PC-9 (cell line): Measurements from ENCODE around the gene TCL1B. TPM values are rescaled to one million over a fixed set of nuclear protein-coding genes. Genes with fewer than 3 reads are reported as not detected.

ENCODE experiments used
- BruUV-seq: library from RNA; stranded (reverse); fragments of 400-500 nt; replicated peaks from 2 replicates; lab custom pipeline; 2021; lab: Mats Ljungman, UMichigan
- CTCF ChIA-PET: fragments of 300-600 bp; sonication (Branson Sonifier 250); formaldehyde crosslinking; loops from one replicate; lab custom pipeline; 2022; ENCODE audit warnings: antibody characterized with exemption; lab: Charles Lee
- POLR2A ChIA-PET: fragments of 300-600 bp; sonication (Branson Sonifier 250); formaldehyde crosslinking; loops from one replicate; lab custom pipeline; 2022; ENCODE audit warnings: antibody characterized with exemption; ENCODE audit not compliant: unreplicated experiment; lab: Charles Lee
- DNase-seq, 2 experiments: peaks; one replicate each; pipeline versions ENCODE4 v3.0.0 to v3.0.0-alpha.2; 2015 to 2022; ENCODE audit warnings: mixed read lengths in 1 of 2
- H2AFZ ChIP-seq: fragments of 200-600 bp; sonication (generic); 2 replicates; pipeline ENCODE4 v1.8.1; 2017; ENCODE audit warnings: antibody characterized with exemption
- H3F3A ChIP-seq: fragments of 200-600 bp; sonication (generic); 2 replicates; pipeline ENCODE4 v1.8.1; 2017; ENCODE audit warnings: antibody characterized with exemption, mild to moderate bottlenecking, low read depth; ENCODE audit not compliant: insufficient read depth
- H3K27ac ChIP-seq: fragments of 200-600 bp; sonication (generic); 2 replicates; pipeline ENCODE4 v1.6.1; 2016; ENCODE audit warnings: mixed run types
- H3K27me3 ChIP-seq: fragments of 200-600 bp; sonication (generic); 2 replicates; pipeline ENCODE4 v1.6.1; 2016; ENCODE audit warnings: low read depth, mixed run types; ENCODE audit not compliant: insufficient read depth
- H3K36me3 ChIP-seq: fragments of 200-600 bp; sonication (generic); 2 replicates; pipeline ENCODE4 v1.6.1; 2016; ENCODE audit warnings: low read depth, mixed run types
- H3K4me1 ChIP-seq: fragments of 200-600 bp; sonication (generic); replicated peaks from 2 replicates; pipeline ENCODE4 v1.6.1; 2016; ENCODE audit warnings: mixed run types; ENCODE audit not compliant: insufficient read depth
- H3K4me2 ChIP-seq: fragments of 200-600 bp; sonication (generic); 2 replicates; pipeline ENCODE4 v1.6.1; 2017; ENCODE audit warnings: mixed run types
- H3K4me3 ChIP-seq: fragments of 200-600 bp; sonication (generic); 2 replicates; pipeline ENCODE4 v1.6.1; 2016; ENCODE audit warnings: mixed run types
- H3K79me2 ChIP-seq: fragments of 200-600 bp; sonication (generic); 2 replicates; pipeline ENCODE4 v1.6.1; 2017; ENCODE audit warnings: low read depth, mixed run types
- H3K9me2 ChIP-seq: fragments of 200-600 bp; sonication (generic); 2 replicates; pipeline ENCODE4 v1.8.1; 2017; ENCODE audit warnings: mild to moderate bottlenecking; ENCODE audit not compliant: insufficient read depth
- H3K9me3 ChIP-seq: fragments of 200-600 bp; sonication (generic); 2 replicates; pipeline ENCODE4 v1.8.1; 2016; ENCODE audit warnings: low read depth; ENCODE audit not compliant: insufficient read depth
- H4K20me1 ChIP-seq: fragments of 200-600 bp; sonication (generic); 2 replicates; pipeline ENCODE4 v1.8.1; 2017; ENCODE audit not compliant: insufficient read depth
- EZH2 ChIP-seq: fragments of 200-600 bp; sonication (generic); IDR thresholded peaks from 2 replicates; pipeline ENCODE4 v1.8.0; 2017; ENCODE audit warnings: antibody characterized with exemption, low read depth
- intact Hi-C: fragments of 100-400 bp; cut with micrococcal nuclease; formaldehyde crosslinking; loops from one replicate; pipeline ENCODE4 v1.10.0; 2022; ENCODE audit not compliant: unreplicated experiment
- total RNA-seq: library from RNA; stranded (reverse); gene quantifications from 2 replicates; pipeline ENCODE4 v1.2.3, GENCODE V29; 2021
- TF ChIP-seq, protein P1 (sequence below): fragments of 200-600 bp; sonication (generic); conservative IDR thresholded peaks from 2 replicates; pipeline ENCODE4 v1.6.1; 2017; ENCODE audit warnings: mixed run types, antibody characterized with exemption, mild to moderate bottlenecking, moderate library complexity

The TCL1B gene
- total RNA-seq, 1 experiment from 2014 or later: not detected

DNA sequence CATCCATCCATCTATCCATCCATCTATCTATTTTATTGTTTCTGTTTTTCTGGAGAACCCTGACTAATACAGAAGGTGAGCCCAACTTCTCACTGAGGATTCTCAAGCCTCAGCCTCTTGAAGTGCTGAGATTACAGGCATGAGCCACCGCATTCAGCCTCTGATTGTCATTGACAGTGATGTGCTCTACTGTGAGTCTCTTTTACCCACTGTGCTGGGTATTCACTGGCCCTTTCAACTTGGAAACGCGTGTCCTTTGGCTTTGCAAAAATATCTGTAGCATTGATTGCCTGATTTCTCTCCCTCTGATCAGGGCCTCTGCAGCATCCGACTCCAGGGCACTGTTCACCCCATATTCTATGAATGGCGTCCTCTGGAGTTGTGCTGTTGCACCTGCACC lies 29.6 kb upstream of the TCL1B start:
- BruUV-seq: no TSS peak
- Histone ChIP-seq H3K4me1 (no peaks in the 10 kb centered on the region), H3K79me2 (no peaks in the 10 kb centered on the region), H3K27ac (no peak overlapping the region), H4K20me1 (no peaks in the 10 kb centered on the region), H3K27me3 (peaks cover 12% of the 10 kb centered on the region; the same call in 1 of the 2 replicates), H3K9me3 (no peaks in the 10 kb centered on the region), H3F3A (no peaks in the 10 kb centered on the region), H3K4me3 (no peak overlapping the region), H2AFZ (no peak overlapping the region), H3K9me2 (no peaks in the 10 kb centered on the region), H3K4me2 (no peak overlapping the region), H3K36me3 (no peaks in the 10 kb centered on the region)
- ChIA-PET POLR2A (no interaction called here), CTCF (no interaction called here)
- DNase-seq: no peak
- no peak for TF ChIP-seq EZH2
- TF ChIP-seq, protein P1, sequence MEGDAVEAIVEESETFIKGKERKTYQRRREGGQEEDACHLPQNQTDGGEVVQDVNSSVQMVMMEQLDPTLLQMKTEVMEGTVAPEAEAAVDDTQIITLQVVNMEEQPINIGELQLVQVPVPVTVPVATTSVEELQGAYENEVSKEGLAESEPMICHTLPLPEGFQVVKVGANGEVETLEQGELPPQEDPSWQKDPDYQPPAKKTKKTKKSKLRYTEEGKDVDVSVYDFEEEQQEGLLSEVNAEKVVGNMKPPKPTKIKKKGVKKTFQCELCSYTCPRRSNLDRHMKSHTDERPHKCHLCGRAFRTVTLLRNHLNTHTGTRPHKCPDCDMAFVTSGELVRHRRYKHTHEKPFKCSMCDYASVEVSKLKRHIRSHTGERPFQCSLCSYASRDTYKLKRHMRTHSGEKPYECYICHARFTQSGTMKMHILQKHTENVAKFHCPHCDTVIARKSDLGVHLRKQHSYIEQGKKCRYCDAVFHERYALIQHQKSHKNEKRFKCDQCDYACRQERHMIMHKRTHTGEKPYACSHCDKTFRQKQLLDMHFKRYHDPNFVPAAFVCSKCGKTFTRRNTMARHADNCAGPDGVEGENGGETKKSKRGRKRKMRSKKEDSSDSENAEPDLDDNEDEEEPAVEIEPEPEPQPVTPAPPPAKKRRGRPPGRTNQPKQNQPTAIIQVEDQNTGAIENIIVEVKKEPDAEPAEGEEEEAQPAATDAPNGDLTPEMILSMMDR: no peak
- intact Hi-C loops: no loop called here

DNA sequence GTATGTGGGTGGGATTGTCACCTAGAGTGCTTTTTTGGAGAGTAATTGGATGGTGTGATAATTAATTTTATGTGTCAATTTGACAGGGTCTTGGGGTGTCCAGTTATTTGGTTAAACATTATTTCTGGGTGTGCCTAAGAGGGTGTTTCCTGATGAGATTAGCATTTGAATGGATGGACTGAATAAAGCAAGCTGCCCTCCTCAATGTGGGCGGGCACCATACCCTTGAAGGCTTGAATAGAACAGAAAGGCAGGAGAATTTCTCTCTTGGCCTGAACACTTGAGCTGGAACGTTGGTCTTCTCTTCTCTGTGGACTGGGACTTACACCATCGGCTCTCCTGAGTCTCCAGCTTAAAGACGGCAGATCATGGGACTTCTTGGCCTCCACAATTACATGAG lies 28.8 kb upstream of the TCL1B start:
- BruUV-seq: no TSS peak
- CTCF ChIA-PET: no interaction called here
- TF ChIP-seq, protein P1: no peak

DNA sequence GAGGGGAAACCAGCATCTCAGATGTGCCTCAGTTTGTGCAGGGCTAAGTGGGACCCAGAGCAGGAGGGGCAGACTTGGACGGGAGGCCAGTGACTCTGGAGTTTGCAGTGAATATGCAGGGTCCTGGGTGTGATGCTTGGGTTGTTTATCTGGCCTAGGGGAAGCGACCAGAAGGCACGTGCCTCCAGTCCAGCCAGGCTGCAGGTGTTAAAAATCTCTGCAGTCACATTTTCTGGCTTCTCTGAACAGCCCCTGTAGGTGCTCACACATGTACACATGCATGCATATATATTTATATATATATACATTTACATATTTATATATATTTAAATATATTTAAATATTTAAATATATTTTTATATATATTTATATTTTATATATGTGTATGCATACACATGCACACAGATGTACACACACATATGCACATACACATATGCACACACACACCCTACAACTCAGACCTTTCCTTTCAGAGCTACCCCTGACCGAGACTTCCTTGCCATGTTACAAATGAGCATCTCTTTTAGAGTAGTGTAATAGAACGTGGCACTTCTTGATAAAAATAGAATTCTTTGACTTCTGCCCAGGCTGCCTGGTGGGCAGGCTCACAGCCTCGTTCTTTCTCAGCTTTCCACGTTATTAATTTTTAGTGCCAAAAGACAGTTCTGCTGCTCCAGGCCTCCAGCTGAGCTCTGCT lies 26.8 kb upstream of the TCL1B start:
- Histone ChIP-seq H4K20me1 (no peaks in the 10 kb centered on the region), H3K4me3 (no peak overlapping the region), H3K9me3 (no peaks in the 10 kb centered on the region), H3F3A (no peaks in the 10 kb centered on the region), H3K36me3 (no peaks in the 10 kb centered on the region), H2AFZ (no peak overlapping the region), H3K4me1 (no peaks in the 10 kb centered on the region), H3K27me3 (peaks cover 12% of the 10 kb centered on the region; the same call in 1 of the 2 replicates), H3K79me2 (no peaks in the 10 kb centered on the region), H3K4me2 (no peak overlapping the region), H3K27ac (no peak overlapping the region), H3K9me2 (no peaks in the 10 kb centered on the region)
- no peak for DNase-seq
- POLR2A ChIA-PET: no interaction called here
- no TSS peak for BruUV-seq
- CTCF ChIA-PET: no interaction called here
- TF ChIP-seq, protein P1: no peak
- intact Hi-C loops: no loop called here

More for the DNA sequence above, 28.8 kb upstream of the TCL1B start:
- Histone ChIP-seq H3K4me1 (no peaks in the 10 kb centered on the region), H3K27me3 (peaks cover 12% of the 10 kb centered on the region; the same call in 1 of the 2 replicates), H3K36me3 (no peaks in the 10 kb centered on the region), H3K4me3 (no peak overlapping the region), H3K27ac (no peak overlapping the region), H3K9me3 (no peaks in the 10 kb centered on the region), H3K9me2 (no peaks in the 10 kb centered on the region), H3K79me2 (no peaks in the 10 kb centered on the region), H2AFZ (no peak overlapping the region), H3K4me2 (no peak overlapping the region), H3F3A (no peaks in the 10 kb centered on the region), H4K20me1 (no peaks in the 10 kb centered on the region)
- no peak for DNase-seq
- POLR2A ChIA-PET: no interaction called here
- intact Hi-C loops: no loop called here
